HUES6 (cell line): ENCODE results near the gene RPS15A.
"Not testable (repeated sequence)": the region's sequence is repeated elsewhere in the genome, so short reads cannot be mapped to it uniquely, and the experiment has no call there.

ENCODE experiments used
- H3K27ac ChIP-seq: 2 replicates; pipeline ENCODE4 v1.7.0; 2013; ENCODE audit warnings: low read depth, mild to moderate bottlenecking, low read length, inconsistent platforms
- H3K27me3 ChIP-seq: 2 replicates; pipeline ENCODE4 v1.6.1; 2013; ENCODE audit warnings: low read length; ENCODE audit not compliant: control insufficient read depth, insufficient read depth
- H3K36me3 ChIP-seq: 2 replicates; pipeline ENCODE4 v1.6.1; 2013; ENCODE audit warnings: low read length; ENCODE audit not compliant: control insufficient read depth, insufficient read depth
- H3K4me1 ChIP-seq: 2 replicates; pipeline ENCODE4 v1.6.1; 2013; ENCODE audit warnings: low read length; ENCODE audit not compliant: control insufficient read depth, insufficient read depth
- H3K4me3 ChIP-seq: 2 replicates; pipeline ENCODE4 v1.5.1; 2013; ENCODE audit warnings: low read depth, low read length
- H3K9ac ChIP-seq: one replicate; pipeline ENCODE4 v1.6.1; 2013; ENCODE audit warnings: mild to moderate bottlenecking, low read length
- H3K9me3 ChIP-seq: 2 replicates; pipeline ENCODE4 v1.6.1; 2013; ENCODE audit warnings: low read depth, low read length; ENCODE audit not compliant: control insufficient read depth, insufficient read depth

Gene RPS15A

GRCh38 chr16:18738768-18739167, 51.4 kb downstream of the RPS15A start:
- not testable (repeated sequence) for H3K27ac ChIP-seq, H3K4me1 ChIP-seq, H3K27me3 ChIP-seq, H3K9me3 ChIP-seq, H3K36me3 ChIP-seq, H3K4me3 ChIP-seq, H3K9ac ChIP-seq

DNA sequence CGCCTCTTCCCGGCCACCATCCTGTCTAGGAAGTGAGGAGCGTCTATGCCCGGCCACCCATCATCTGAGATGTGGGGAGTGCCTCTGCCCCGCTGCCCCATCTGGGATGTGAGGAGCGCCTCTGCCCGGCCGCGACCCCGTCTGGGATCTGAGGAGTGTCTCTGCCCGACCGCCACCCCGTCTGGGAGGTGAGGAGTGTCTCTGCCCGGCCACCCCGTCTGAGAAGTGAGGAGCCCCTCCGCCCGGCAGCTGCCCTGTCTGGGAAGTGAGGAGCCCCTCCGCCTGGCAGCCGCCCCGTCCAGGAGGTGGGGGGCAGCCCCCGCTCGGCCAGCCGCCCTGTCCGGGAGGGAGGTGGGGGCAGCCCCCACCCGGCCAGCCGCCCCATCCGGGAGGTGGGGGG, 55.9 kb downstream of the RPS15A start:
- not testable (repeated sequence) for H3K36me3 ChIP-seq, H3K9me3 ChIP-seq, H3K4me1 ChIP-seq, H3K27ac ChIP-seq, H3K27me3 ChIP-seq, H3K4me3 ChIP-seq, H3K9ac ChIP-seq
